WTC11 (cell line): ENCODE results near the gene SLC13A5. TPM values are rescaled to one million over a fixed set of nuclear protein-coding genes. Genes with fewer than 3 reads are reported as not detected.
A peak's percentile ranks its signal among the peaks of the same experiment; 100 is the strongest.

ENCODE experiments used
- ATAC-seq: fragments of 200-7000 bp; cut with Tn5 transposase; 2 replicates; pipeline ENCODE4 v1.10.0; 2021; ENCODE audit warnings: mild to moderate bottlenecking, moderate library complexity
- CTCF ChIA-PET: fragments of 300-600 bp; sonication (Branson Sonifier 250); formaldehyde crosslinking; loops from one replicate; lab custom pipeline; 2021; ENCODE audit warnings: antibody characterized with exemption; lab: Charles Lee
- POLR2A ChIA-PET: fragments of 350-600 bp; sonication (Branson Sonifier 250); formaldehyde crosslinking; loops from one replicate; lab custom pipeline; 2021; ENCODE audit warnings: antibody characterized with exemption; lab: Charles Lee
- DNase-seq: peaks from one replicate; pipeline ENCODE4 v3.0.0; 2021; ENCODE audit warnings: low spot score
- H3K27ac Mint-ChIP-seq: 2 replicates; pipeline ENCODE4 v1.8.0; 2021; ENCODE audit warnings: mixed read lengths
- H3K27me3 Mint-ChIP-seq: 2 replicates; pipeline ENCODE4 v1.8.0; 2021; ENCODE audit warnings: low read depth, mild to moderate bottlenecking, moderate library complexity, mixed read lengths
- H3K36me3 Mint-ChIP-seq: 2 replicates; pipeline ENCODE4 v1.8.0; 2021; ENCODE audit warnings: mixed read lengths
- H3K4me1 Mint-ChIP-seq: 2 replicates; pipeline ENCODE4 v1.8.0; 2022; ENCODE audit warnings: mixed read lengths
- H3K4me3 Mint-ChIP-seq: 2 replicates; pipeline ENCODE4 v1.8.0; 2021; ENCODE audit warnings: mild to moderate bottlenecking, moderate library complexity, mixed read lengths
- H3K9me3 Mint-ChIP-seq: 2 replicates; pipeline ENCODE4 v1.8.0; 2021; ENCODE audit warnings: mixed read lengths
- AFF4 ChIP-seq: sonication (generic); formaldehyde crosslinking; IDR thresholded peaks from 2 replicates; pipeline ENCODE4 v1.8.1; 2023; ENCODE audit warnings: mild to moderate bottlenecking, missing genetic modification reagents, borderline replicate concordance
- ATF2 ChIP-seq: sonication (generic); formaldehyde crosslinking; IDR thresholded peaks from 2 replicates; pipeline ENCODE4 v1.8.1; 2022; ENCODE audit warnings: low read depth, missing genetic modification reagents, borderline replicate concordance
- ERG ChIP-seq: fragments of 250-450 bp; sonication (Bioruptor Pico); IDR thresholded peaks from 2 replicates; pipeline ENCODE4 v1.8.0; 2021; ENCODE audit warnings: mild to moderate bottlenecking
- ETV6 ChIP-seq: sonication (generic); formaldehyde crosslinking; IDR thresholded peaks from 2 replicates; pipeline ENCODE4 v1.8.1; 2022; ENCODE audit warnings: mild to moderate bottlenecking, missing genetic modification reagents
- GTF2I ChIP-seq: fragments of 250-450 bp; sonication (Bioruptor Pico); conservative IDR thresholded peaks from 2 replicates; pipeline ENCODE4 v1.4.0; 2021; ENCODE audit warnings: mild to moderate bottlenecking
- HMGXB4 ChIP-seq: sonication (generic); formaldehyde crosslinking; IDR thresholded peaks from 2 replicates; pipeline ENCODE4 v1.8.1; 2023; ENCODE audit warnings: mild to moderate bottlenecking, moderate library complexity, missing genetic modification reagents
- JAZF1 ChIP-seq: fragments of 250-450 bp; sonication (Bioruptor Pico); IDR thresholded peaks from 2 replicates; pipeline ENCODE4 v1.9.0; 2021; ENCODE audit warnings: moderate library complexity, mild to moderate bottlenecking, inconsistent platforms
- MAX ChIP-seq: sonication (generic); formaldehyde crosslinking; IDR thresholded peaks from 2 replicates; pipeline ENCODE4 v1.8.0; 2022; ENCODE audit warnings: mild to moderate bottlenecking, missing genetic modification reagents
- MLX ChIP-seq: sonication (generic); formaldehyde crosslinking; IDR thresholded peaks from 2 replicates; pipeline ENCODE4 v1.8.1; 2023; ENCODE audit warnings: mild to moderate bottlenecking, missing genetic modification reagents, moderate library complexity
- MYBL2 ChIP-seq: sonication (generic); formaldehyde crosslinking; IDR thresholded peaks from 2 replicates; pipeline ENCODE4 v1.8.1; 2023; ENCODE audit warnings: mild to moderate bottlenecking, moderate library complexity, missing genetic modification reagents
- NR2C2 ChIP-seq: sonication (generic); formaldehyde crosslinking; IDR thresholded peaks from 2 replicates; pipeline ENCODE4 v1.8.0; 2022; ENCODE audit warnings: mild to moderate bottlenecking, missing genetic modification reagents
- OVOL2 ChIP-seq: fragments of 250-450 bp; sonication (Bioruptor Pico); IDR thresholded peaks from 2 replicates; pipeline ENCODE4 v1.9.0; 2021; ENCODE audit warnings: mild to moderate bottlenecking, borderline replicate concordance
- PRRX2 ChIP-seq: fragments of 250-450 bp; sonication (Bioruptor Pico); IDR thresholded peaks from 2 replicates; pipeline ENCODE4 v1.8.0; 2021; ENCODE audit warnings: mild to moderate bottlenecking
- SP1 ChIP-seq: sonication (generic); formaldehyde crosslinking; conservative IDR thresholded peaks from 2 replicates; pipeline ENCODE4 v1.8.1; 2022; ENCODE audit warnings: missing genetic modification reagents
- ZNF121 ChIP-seq: sonication (generic); formaldehyde crosslinking; IDR thresholded peaks from 2 replicates; pipeline ENCODE4 v1.8.0; 2023; ENCODE audit warnings: missing genetic modification reagents
- ZNF396 ChIP-seq: fragments of 250-450 bp; sonication (Bioruptor Pico); IDR thresholded peaks from 2 replicates; pipeline ENCODE4 v1.8.0; 2021; ENCODE audit warnings: mild to moderate bottlenecking, moderate library complexity, borderline replicate concordance
- ZNF423 ChIP-seq: fragments of 250-450 bp; sonication (Bioruptor Pico); IDR thresholded peaks from 2 replicates; pipeline ENCODE4 v2.1.2; 2022; ENCODE audit warnings: mild to moderate bottlenecking, moderate library complexity
- ZNF532 ChIP-seq: fragments of 250-450 bp; sonication (Bioruptor Pico); IDR thresholded peaks from 2 replicates; pipeline ENCODE4 v1.9.0; 2021; ENCODE audit warnings: mild to moderate bottlenecking, borderline replicate concordance
- total RNA-seq: library from RNA; stranded (reverse); gene quantifications from 3 replicates; pipeline ENCODE4 v1.2.3, GENCODE V29; 2021

Gene SLC13A5
- total RNA-seq, 1 experiment from 2014 or later: 1.8 TPM

GRCh38 chr17:6712854-6713129 is 377 bp downstream of the SLC13A5 start (continued):
- TF ChIP-seq AFF4 (no peak), MYBL2 (CRISPR knock-in tag) (no peak), ERG (CRISPR knock-in tag) (no peak), ATF2 (CRISPR knock-in tag) (no peak)

- POLR2A ChIA-PET: no interaction called here
- Mint-ChIP-seq H3K27me3 (peaks cover 57% of the 10 kb centered on the region), H3K4me3 (peak overlapping the region; percentile 92), H3K27ac (no peak overlapping the region), H3K9me3 (peaks cover 20% of the 10 kb centered on the region), H3K4me1 (peaks cover 21% of the 10 kb centered on the region), H3K36me3 (peaks cover 4% of the 10 kb centered on the region)
- peak; percentile 49 for ATAC-seq
- CTCF ChIA-PET: interaction anchor here (0.6 to 4.9 kb wide), 32 partner anchors 8 to 1273 kb away, joined by 3 to 104 read pairs (median 4); partner anchors contain the start of genes ALOX12, C1QBP, TEKT1 and XAF1
- DNase-seq: peak; percentile 65
- 0 out of 2 replicates have a peak, but pooled peaks have one; percentile 25 for TF ChIP-seq GTF2I (CRISPR knock-in tag)
- no peak for TF ChIP-seq NR2C2 (CRISPR knock-in tag)
- no peak for TF ChIP-seq JAZF1 (CRISPR knock-in tag)
- 0 out of 2 replicates have a peak, but pooled peaks have one; percentile 25 for TF ChIP-seq ETV6 (CRISPR knock-in tag)
These were observed 913 bp downstream of the SLC13A5 start for GRCh38 chr17:6712058-6712853.

- Mint-ChIP-seq H3K9me3 (peaks cover 17% of the 10 kb centered on the region), H3K27me3 (peaks cover 54% of the 10 kb centered on the region), H3K4me1 (peaks cover 21% of the 10 kb centered on the region), H3K27ac (no peak overlapping the region), H3K36me3 (peaks cover 4% of the 10 kb centered on the region), H3K4me3 (no peak overlapping the region)
- POLR2A ChIA-PET: no interaction called here
- DNase-seq (no peak), ATAC-seq (no peak)
- TF ChIP-seq ZNF121 (CRISPR knock-in tag) (no peak), PRRX2 (CRISPR knock-in tag) (no peak), OVOL2 (CRISPR knock-in tag) (no peak), ZNF532 (CRISPR knock-in tag) (no peak), SP1 (CRISPR knock-in tag) (no peak), MYBL2 (CRISPR knock-in tag) (no peak), MLX (no peak), ZNF396 (no peak), NR2C2 (CRISPR knock-in tag) (no peak), MAX (CRISPR knock-in tag) (no peak), JAZF1 (CRISPR knock-in tag) (no peak), ZNF423 (no peak), HMGXB4 (CRISPR knock-in tag) (no peak)
- CTCF ChIA-PET: interaction anchor here (1.6 to 4.9 kb wide), 10 partner anchors 10 to 199 kb away, joined by 4 to 104 read pairs (median 11); partner anchors contain the start of gene TEKT1
These were observed 1.5 kb downstream of the SLC13A5 start for GRCh38 chr17:6711681-6712057.
